ENCODE results near the gene MRPL45.

- TF ChIP-seq MYC (IDR thresholded peaks at IDR 0.05; ENCODE audit: insufficient read depth, insufficient read length, insufficient replicate concordance, low read length, severe bottlenecking) (no peak), POLR2A (IDR thresholded peaks at IDR 0.05; ENCODE audit: low read depth, low read length) (no peak), MLLT1 (IDR thresholded peaks at IDR 0.05) (no peak), RFX5 (IDR thresholded peaks at IDR 0.05; ENCODE audit: low read depth, low read length) (no peak), TAF1 (IDR thresholded peaks at IDR 0.05; ENCODE audit: borderline replicate concordance, low read depth, low read length) (no peak), CTCF (IDR thresholded peaks at IDR 0.05 in 2 of 3, conservative IDR thresholded peaks at IDR 0.05 in 1 of 3; ENCODE audit: control insufficient read depth in 2 of 3, extremely low read depth in 1 of 3, insufficient read depth in 1 of 3, low read depth in 3 of 3, low read length in 3 of 3) (no peak), POLR2AphosphoS2 (IDR thresholded peaks at IDR 0.05; ENCODE audit: low read depth, low read length) (no peak), EZH2 (IDR thresholded peaks at IDR 0.05; ENCODE audit: borderline replicate concordance, control insufficient read depth, low read depth, low read length) (no peak)
Measured at GRCh38 chr17:38317081-38317480, 20.1 kb downstream of the MRPL45 start.

Measured in GM12878 (cell line).